IgD-negative memory B cell (primary cell): ENCODE results near the gene LRRFIP2. TPM values are rescaled to one million over a fixed set of nuclear protein-coding genes. Genes with fewer than 3 reads are reported as not detected.
"Not testable (repeated sequence)": the region's sequence is repeated elsewhere in the genome, so short reads cannot be mapped to it uniquely, and the experiment has no call there.

Experiments used
- H3K27ac Mint-ChIP-seq, 3 donors: one replicate each; pipeline ENCODE4 v1.8.0; 2020 to 2022; ENCODE audit warnings: mild to moderate bottlenecking in 3 of 3, mixed read lengths in 3 of 3, moderate library complexity in 1 of 3
- H3K27me3 Mint-ChIP-seq: one replicate; pipeline ENCODE4 v1.8.0; 2021; ENCODE audit warnings: mixed read lengths
- H3K36me3 Mint-ChIP-seq: one replicate; pipeline ENCODE4 v1.8.0; 2020; ENCODE audit warnings: mild to moderate bottlenecking, mixed read lengths
- H3K4me1 Mint-ChIP-seq, 3 donors: one replicate each; pipeline ENCODE4 v1.8.0; 2020 to 2022; ENCODE audit warnings: mixed read lengths in 3 of 3, mild to moderate bottlenecking in 1 of 3
- H3K4me3 Mint-ChIP-seq, 4 donors: one replicate each; pipeline ENCODE4 v1.8.0; 2020 to 2022; ENCODE audit warnings: mild to moderate bottlenecking in 4 of 4, mixed read lengths in 4 of 4, moderate library complexity in 3 of 4
- H3K9me3 Mint-ChIP-seq, 3 donors: one replicate each; pipeline ENCODE4 v1.8.0; 2020 to 2021; ENCODE audit warnings: mixed read lengths in 3 of 3, mild to moderate bottlenecking in 1 of 3
- polyA plus RNA-seq: library from polyadenylated mRNA; unstranded; fragments of 300-500 nt; fragmentation: Illumina TruSeq; gene quantifications from one replicate; pipeline ENCODE4 v1.2.3, GENCODE V29; 2021

LRRFIP2 gene
- polyA plus RNA-seq, 1 donor from 2014 or later = 22.0 TPM

GRCh38 chr3:37064747-37065146 lies 109.6 kb downstream of the LRRFIP2 start:
- H3K27me3 Mint-ChIP-seq = no peaks in the 10 kb centered on the region
- peaks cover 0 to 1% (median 0%) of the 10 kb centered on the region in 3 donors for H3K4me1 Mint-ChIP-seq
- no peak overlapping the region for H3K27ac Mint-ChIP-seq
- H3K4me3 Mint-ChIP-seq = no peak overlapping the region
- H3K36me3 Mint-ChIP-seq = peaks cover 14% of the 10 kb centered on the region
- peaks cover 0 to 3% (median 0%) of the 10 kb centered on the region in 3 donors for H3K9me3 Mint-ChIP-seq

- Mint-ChIP-seq H3K27me3 (no peaks in the 10 kb centered on the region), H3K9me3 (peaks cover 0 to 3% (median 0%) of the 10 kb centered on the region in 3 donors), H3K4me1 (peaks cover 6 to 17% (median 10%) of the 10 kb centered on the region in 3 donors), H3K4me3 (no peak overlapping the region), H3K27ac (no peak overlapping the region), H3K36me3 (peaks cover 15% of the 10 kb centered on the region)
Measured at GRCh38 chr3:37058117-37058516, 116.3 kb downstream of the LRRFIP2 start.

- Mint-ChIP-seq H3K4me1 (peaks cover 6 to 17% (median 10%) of the 10 kb centered on the region in 3 donors), H3K4me3 (no peak overlapping the region), H3K27me3 (no peaks in the 10 kb centered on the region), H3K36me3 (peaks cover 14% of the 10 kb centered on the region), H3K27ac (no peak overlapping the region), H3K9me3 (peaks cover 0 to 3% (median 0%) of the 10 kb centered on the region in 3 donors)
Measured at GRCh38 chr3:37056826-37057225, 117.6 kb downstream of the LRRFIP2 start.

GRCh38 chr3:37055077-37055476 lies 119.3 kb downstream of the LRRFIP2 start:
- Mint-ChIP-seq H3K4me1 (peaks cover 6 to 17% (median 8%) of the 10 kb centered on the region in 3 donors), H3K36me3 (peaks cover 12% of the 10 kb centered on the region)
- not testable (repeated sequence) for H3K4me3 Mint-ChIP-seq, H3K27me3 Mint-ChIP-seq, H3K27ac Mint-ChIP-seq, H3K9me3 Mint-ChIP-seq

GRCh38 chr3:37054370-37054769 lies 120.0 kb downstream of the LRRFIP2 start:
- peak overlapping the region in 2 of 3 donors; percentile 11 to 15 for H3K27ac Mint-ChIP-seq

GRCh38 chr3:37053753-37054152 lies 120.6 kb downstream of the LRRFIP2 start:
- peaks cover 11% of the 10 kb centered on the region for H3K36me3 Mint-ChIP-seq
- H3K4me3 Mint-ChIP-seq = no peak overlapping the region
- peaks cover 6 to 17% (median 8%) of the 10 kb centered on the region in 3 donors for H3K4me1 Mint-ChIP-seq
- peak overlapping the region in 2 of 3 donors; percentile 11 to 25 for H3K27ac Mint-ChIP-seq
- H3K9me3 Mint-ChIP-seq = no peaks in the 10 kb centered on the region
- H3K27me3 Mint-ChIP-seq = no peaks in the 10 kb centered on the region

More at GRCh38 chr3:37054370-37054769, 120.0 kb downstream of the LRRFIP2 start:
- Mint-ChIP-seq H3K27me3 (no peaks in the 10 kb centered on the region), H3K36me3 (peaks cover 11% of the 10 kb centered on the region), H3K4me3 (peak overlapping the region in 1 of 4 donors; percentile 43), H3K9me3 (no peaks in the 10 kb centered on the region), H3K4me1 (peaks cover 6 to 17% (median 8%) of the 10 kb centered on the region in 3 donors)

- H3K4me3 Mint-ChIP-seq = no peak overlapping the region
- no peaks in the 10 kb centered on the region for H3K9me3 Mint-ChIP-seq
- H3K36me3 Mint-ChIP-seq = peaks cover 12% of the 10 kb centered on the region
- H3K4me1 Mint-ChIP-seq = peaks cover 6 to 17% (median 8%) of the 10 kb centered on the region in 3 donors
- no peaks in the 10 kb centered on the region for H3K27me3 Mint-ChIP-seq
- H3K27ac Mint-ChIP-seq = peak overlapping the region in 1 of 3 donors; percentile 11
Measured at GRCh38 chr3:37053337-37053736, 121.0 kb downstream of the LRRFIP2 start.

- Mint-ChIP-seq H3K27me3 (no peaks in the 10 kb centered on the region), H3K27ac (no peak overlapping the region), H3K4me1 (peaks cover 6 to 17% (median 8%) of the 10 kb centered on the region in 3 donors), H3K9me3 (no peaks in the 10 kb centered on the region), H3K4me3 (no peak overlapping the region), H3K36me3 (peaks cover 12% of the 10 kb centered on the region)
Measured at GRCh38 chr3:37052860-37053259, 121.5 kb downstream of the LRRFIP2 start.

GRCh38 chr3:37050282-37050681 lies 124.1 kb downstream of the LRRFIP2 start:
- Mint-ChIP-seq H3K36me3 (peaks cover 10% of the 10 kb centered on the region), H3K27me3 (no peaks in the 10 kb centered on the region), H3K4me3 (no peak overlapping the region), H3K9me3 (no peaks in the 10 kb centered on the region), H3K27ac (no peak overlapping the region), H3K4me1 (peaks cover 6 to 15% (median 7%) of the 10 kb centered on the region in 3 donors)

- not testable (repeated sequence) for H3K4me1 Mint-ChIP-seq, H3K36me3 Mint-ChIP-seq, H3K27ac Mint-ChIP-seq, H3K27me3 Mint-ChIP-seq, H3K4me3 Mint-ChIP-seq, H3K9me3 Mint-ChIP-seq
Measured at GRCh38 chr3:37042712-37043111, 131.7 kb downstream of the LRRFIP2 start.

GRCh38 chr3:37041546-37042195 lies 132.7 kb downstream of the LRRFIP2 start:
- no peaks in the 10 kb centered on the region for H3K27me3 Mint-ChIP-seq
- peaks cover 11% of the 10 kb centered on the region for H3K36me3 Mint-ChIP-seq
- H3K9me3 Mint-ChIP-seq = peaks cover 0 to 2% (median 0%) of the 10 kb centered on the region in 3 donors
- H3K4me1 Mint-ChIP-seq = peaks cover 0 to 2% (median 0%) of the 10 kb centered on the region in 3 donors
- H3K4me3 Mint-ChIP-seq = no peak overlapping the region
- H3K27ac Mint-ChIP-seq = no peak overlapping the region

GRCh38 chr3:37040231-37040630 lies 134.2 kb downstream of the LRRFIP2 start:
- Mint-ChIP-seq H3K4me3 (no peak overlapping the region), H3K4me1 (peaks cover 0 to 2% (median 0%) of the 10 kb centered on the region in 3 donors), H3K27ac (no peak overlapping the region), H3K36me3 (peaks cover 21% of the 10 kb centered on the region), H3K9me3 (peaks cover 0 to 5% (median 0%) of the 10 kb centered on the region in 3 donors), H3K27me3 (no peaks in the 10 kb centered on the region)

- H3K9me3 Mint-ChIP-seq = peaks cover 0 to 5% (median 4%) of the 10 kb centered on the region in 3 donors
- H3K27ac Mint-ChIP-seq = no peak overlapping the region
- H3K4me1 Mint-ChIP-seq = no peaks in the 10 kb centered on the region
- H3K4me3 Mint-ChIP-seq = no peak overlapping the region
- H3K36me3 Mint-ChIP-seq = peaks cover 25% of the 10 kb centered on the region
- H3K27me3 Mint-ChIP-seq = no peaks in the 10 kb centered on the region
Measured at GRCh38 chr3:37039161-37039846, 135.1 kb downstream of the LRRFIP2 start.

- peaks cover 0 to 5% (median 4%) of the 10 kb centered on the region in 3 donors for H3K9me3 Mint-ChIP-seq
- H3K27ac Mint-ChIP-seq = no peak overlapping the region
- no peak overlapping the region for H3K4me3 Mint-ChIP-seq
- H3K36me3 Mint-ChIP-seq = peaks cover 31% of the 10 kb centered on the region
- H3K4me1 Mint-ChIP-seq = no peaks in the 10 kb centered on the region
- no peaks in the 10 kb centered on the region for H3K27me3 Mint-ChIP-seq
Measured at GRCh38 chr3:37037352-37037751, 137.0 kb downstream of the LRRFIP2 start.

GRCh38 chr3:37032961-37033360 lies 141.4 kb downstream of the LRRFIP2 start:
- H3K4me3 Mint-ChIP-seq = no peak overlapping the region
- H3K9me3 Mint-ChIP-seq = peaks cover 0 to 5% (median 4%) of the 10 kb centered on the region in 3 donors
- H3K36me3 Mint-ChIP-seq = peaks cover 27% of the 10 kb centered on the region
- H3K27ac Mint-ChIP-seq = peak overlapping the region in 1 of 3 donors; percentile 58
- H3K27me3 Mint-ChIP-seq = no peaks in the 10 kb centered on the region
- H3K4me1 Mint-ChIP-seq = peaks cover 0 to under 1% (median 0%) of the 10 kb centered on the region in 3 donors
